Endometrium (tissue), 2 donors: Measurements from ENCODE around the gene SDK1.
"Not testable (repeated sequence)": the region's sequence is repeated elsewhere in the genome, so short reads cannot be mapped to it uniquely, and the experiment has no call there.

Experiments
- FAIRE-seq: peaks from 2 replicates; lab custom pipeline; 2012; peaks lifted over from hg19 to GRCh38; lab: Jason Lieb, UNC
- donor health status: control.
- donor health status: control.

Gene SDK1

GRCh38 chr7:4079366-4079765 is 778.3 kb downstream of the SDK1 start:
- no peak for FAIRE-seq

GRCh38 chr7:4079956-4080355 is 778.9 kb downstream of the SDK1 start:
- FAIRE-seq, result no peak

- no peak for FAIRE-seq
Observed at GRCh38 chr7:4080954-4081353, 779.9 kb downstream of the SDK1 start.

- FAIRE-seq, result no peak
Observed at GRCh38 chr7:4083513-4083912, 782.5 kb downstream of the SDK1 start.

GRCh38 chr7:4084271-4084670 is 783.2 kb downstream of the SDK1 start:
- no peak for FAIRE-seq

- no peak for FAIRE-seq
Observed at GRCh38 chr7:4085937-4086691, 785.1 kb downstream of the SDK1 start.

- FAIRE-seq, result no peak
Observed at GRCh38 chr7:4086723-4087122, 785.7 kb downstream of the SDK1 start.

GRCh38 chr7:4091767-4092166 is 790.7 kb downstream of the SDK1 start:
- no peak for FAIRE-seq

GRCh38 chr7:4093035-4093434 is 792.0 kb downstream of the SDK1 start:
- FAIRE-seq, result peak; percentile 35

- FAIRE-seq, result no peak
Observed at GRCh38 chr7:4093483-4093882, 792.4 kb downstream of the SDK1 start.

- not testable (repeated sequence) for FAIRE-seq
Observed at GRCh38 chr7:4094158-4094557, 793.1 kb downstream of the SDK1 start.

- no peak for FAIRE-seq
Observed at GRCh38 chr7:4097001-4097609, 796.1 kb downstream of the SDK1 start.

GRCh38 chr7:4098169-4098568 is 797.1 kb downstream of the SDK1 start:
- FAIRE-seq, result no peak

- no peak for FAIRE-seq
Observed at GRCh38 chr7:4099651-4100050, 798.6 kb downstream of the SDK1 start.

- FAIRE-seq, result no peak
Observed at GRCh38 chr7:4100148-4100547, 799.1 kb downstream of the SDK1 start.

GRCh38 chr7:4100691-4101090 is 799.6 kb downstream of the SDK1 start:
- FAIRE-seq, result no peak

GRCh38 chr7:4102231-4102841 is 801.3 kb downstream of the SDK1 start:
- no peak for FAIRE-seq

GRCh38 chr7:4103352-4104091 is 802.5 kb downstream of the SDK1 start:
- FAIRE-seq, result no peak

- no peak for FAIRE-seq
Observed at GRCh38 chr7:4107839-4108238, 806.8 kb downstream of the SDK1 start.

- FAIRE-seq, result no peak
Observed at GRCh38 chr7:4108951-4109350, 807.9 kb downstream of the SDK1 start.

GRCh38 chr7:4109481-4110110 is 808.5 kb downstream of the SDK1 start:
- no peak for FAIRE-seq

- no peak for FAIRE-seq
Observed at GRCh38 chr7:4110438-4110837, 809.4 kb downstream of the SDK1 start.
